WTC11 (cell line): ENCODE measurements around the gene SLCO4A1.

Experiments used
- CBFB ChIP-seq: sonication (generic); formaldehyde crosslinking; IDR thresholded peaks from 2 replicates; pipeline ENCODE4 v1.8.1; 2022; ENCODE audit warnings: mild to moderate bottlenecking, low read depth, missing genetic modification reagents
- CREB1 ChIP-seq: sonication (generic); formaldehyde crosslinking; IDR thresholded peaks from 2 replicates; pipeline ENCODE4 v1.8.0; 2023; ENCODE audit warnings: mild to moderate bottlenecking, missing genetic modification reagents
- CREM ChIP-seq: sonication (generic); formaldehyde crosslinking; IDR thresholded peaks from 2 replicates; pipeline ENCODE4 v1.8.1; 2022; ENCODE audit warnings: mild to moderate bottlenecking, missing genetic modification reagents, moderate library complexity
- ELF4 ChIP-seq: sonication (generic); formaldehyde crosslinking; IDR thresholded peaks from 2 replicates; pipeline ENCODE4 v1.8.1; 2022; ENCODE audit warnings: low read depth, mild to moderate bottlenecking, moderate library complexity, missing genetic modification reagents
- FOXP1 ChIP-seq: sonication (generic); formaldehyde crosslinking; IDR thresholded peaks from 2 replicates; pipeline ENCODE4 v1.8.0; 2022; ENCODE audit warnings: missing genetic modification reagents, mild to moderate bottlenecking, moderate library complexity, borderline replicate concordance
- JAZF1 ChIP-seq: fragments of 250-450 bp; sonication (Bioruptor Pico); IDR thresholded peaks from 2 replicates; pipeline ENCODE4 v1.9.0; 2021; ENCODE audit warnings: moderate library complexity, mild to moderate bottlenecking, inconsistent platforms
- JUN ChIP-seq: sonication (generic); formaldehyde crosslinking; IDR thresholded peaks from 2 replicates; pipeline ENCODE4 v1.8.0; 2023; ENCODE audit warnings: mild to moderate bottlenecking, missing genetic modification reagents
- MYBL2 ChIP-seq: sonication (generic); formaldehyde crosslinking; IDR thresholded peaks from 2 replicates; pipeline ENCODE4 v1.8.1; 2023; ENCODE audit warnings: mild to moderate bottlenecking, moderate library complexity, missing genetic modification reagents
- NR1H2 ChIP-seq: sonication (generic); formaldehyde crosslinking; IDR thresholded peaks from 2 replicates; pipeline ENCODE4 v1.9.0; 2021; ENCODE audit warnings: mild to moderate bottlenecking, moderate library complexity, missing genetic modification reagents
- ZNF219 ChIP-seq: sonication (generic); formaldehyde crosslinking; IDR thresholded peaks from 2 replicates; pipeline ENCODE4 v1.8.0; 2023; ENCODE audit warnings: missing genetic modification reagents, mild to moderate bottlenecking, borderline replicate concordance
- ZNF232 ChIP-seq: sonication (generic); formaldehyde crosslinking; IDR thresholded peaks from 2 replicates; pipeline ENCODE4 v1.8.0; 2022; ENCODE audit warnings: mild to moderate bottlenecking, missing genetic modification reagents
- TF ChIP-seq, protein P1 (sequence below): fragments of 200-600 bp; IDR thresholded peaks from 2 replicates; pipeline ENCODE4 v1.8.0; 2022; ENCODE audit warnings: antibody characterized with exemption
- TF ChIP-seq, protein P2 (sequence below): sonication (generic); formaldehyde crosslinking; IDR thresholded peaks from 2 replicates; pipeline ENCODE4 v1.8.1; 2022; ENCODE audit warnings: low read depth, missing genetic modification reagents, borderline replicate concordance

DNA sequence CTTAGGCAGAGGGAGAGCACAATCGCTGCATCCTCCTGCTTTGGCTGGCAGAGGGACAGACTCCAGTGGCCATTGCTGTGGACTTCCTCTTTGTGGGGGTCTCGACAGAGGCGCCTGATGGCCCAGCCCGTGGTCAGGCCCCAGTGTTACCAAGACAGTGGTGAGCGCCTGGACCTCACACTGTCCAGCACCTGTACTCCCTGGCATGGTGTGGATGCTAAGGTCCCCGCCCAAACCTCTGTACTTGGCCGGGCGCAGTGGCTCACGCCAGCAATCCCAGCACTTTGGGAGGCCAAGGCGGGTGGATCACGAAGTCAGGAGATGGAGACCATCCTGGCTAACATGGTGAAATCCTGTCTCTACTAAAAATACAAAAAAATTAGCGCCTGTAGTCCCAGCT lies 64.0 kb downstream of the SLCO4A1 start:
- TF ChIP-seq, protein P1, sequence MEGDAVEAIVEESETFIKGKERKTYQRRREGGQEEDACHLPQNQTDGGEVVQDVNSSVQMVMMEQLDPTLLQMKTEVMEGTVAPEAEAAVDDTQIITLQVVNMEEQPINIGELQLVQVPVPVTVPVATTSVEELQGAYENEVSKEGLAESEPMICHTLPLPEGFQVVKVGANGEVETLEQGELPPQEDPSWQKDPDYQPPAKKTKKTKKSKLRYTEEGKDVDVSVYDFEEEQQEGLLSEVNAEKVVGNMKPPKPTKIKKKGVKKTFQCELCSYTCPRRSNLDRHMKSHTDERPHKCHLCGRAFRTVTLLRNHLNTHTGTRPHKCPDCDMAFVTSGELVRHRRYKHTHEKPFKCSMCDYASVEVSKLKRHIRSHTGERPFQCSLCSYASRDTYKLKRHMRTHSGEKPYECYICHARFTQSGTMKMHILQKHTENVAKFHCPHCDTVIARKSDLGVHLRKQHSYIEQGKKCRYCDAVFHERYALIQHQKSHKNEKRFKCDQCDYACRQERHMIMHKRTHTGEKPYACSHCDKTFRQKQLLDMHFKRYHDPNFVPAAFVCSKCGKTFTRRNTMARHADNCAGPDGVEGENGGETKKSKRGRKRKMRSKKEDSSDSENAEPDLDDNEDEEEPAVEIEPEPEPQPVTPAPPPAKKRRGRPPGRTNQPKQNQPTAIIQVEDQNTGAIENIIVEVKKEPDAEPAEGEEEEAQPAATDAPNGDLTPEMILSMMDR = no peak
- TF ChIP-seq CBFB (CRISPR knock-in tag) (no peak), CREB1 (no peak), NR1H2 (CRISPR knock-in tag) (no peak), ELF4 (CRISPR knock-in tag) (no peak), CREM (no peak), JUN (CRISPR knock-in tag) (no peak), ZNF232 (CRISPR knock-in tag) (no peak), JAZF1 (CRISPR knock-in tag) (no peak), FOXP1 (no peak), ZNF219 (CRISPR knock-in tag) (no peak), MYBL2 (CRISPR knock-in tag) (no peak)
- TF ChIP-seq, protein P2, sequence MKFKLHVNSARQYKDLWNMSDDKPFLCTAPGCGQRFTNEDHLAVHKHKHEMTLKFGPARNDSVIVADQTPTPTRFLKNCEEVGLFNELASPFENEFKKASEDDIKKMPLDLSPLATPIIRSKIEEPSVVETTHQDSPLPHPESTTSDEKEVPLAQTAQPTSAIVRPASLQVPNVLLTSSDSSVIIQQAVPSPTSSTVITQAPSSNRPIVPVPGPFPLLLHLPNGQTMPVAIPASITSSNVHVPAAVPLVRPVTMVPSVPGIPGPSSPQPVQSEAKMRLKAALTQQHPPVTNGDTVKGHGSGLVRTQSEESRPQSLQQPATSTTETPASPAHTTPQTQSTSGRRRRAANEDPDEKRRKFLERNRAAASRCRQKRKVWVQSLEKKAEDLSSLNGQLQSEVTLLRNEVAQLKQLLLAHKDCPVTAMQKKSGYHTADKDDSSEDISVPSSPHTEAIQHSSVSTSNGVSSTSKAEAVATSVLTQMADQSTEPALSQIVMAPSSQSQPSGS (CRISPR knock-in tag) = no peak
